ENCODE results near the gene DPPA4.

The DPPA4 gene, protein sequence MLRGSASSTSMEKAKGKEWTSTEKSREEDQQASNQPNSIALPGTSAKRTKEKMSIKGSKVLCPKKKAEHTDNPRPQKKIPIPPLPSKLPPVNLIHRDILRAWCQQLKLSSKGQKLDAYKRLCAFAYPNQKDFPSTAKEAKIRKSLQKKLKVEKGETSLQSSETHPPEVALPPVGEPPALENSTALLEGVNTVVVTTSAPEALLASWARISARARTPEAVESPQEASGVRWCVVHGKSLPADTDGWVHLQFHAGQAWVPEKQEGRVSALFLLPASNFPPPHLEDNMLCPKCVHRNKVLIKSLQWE

DNA sequence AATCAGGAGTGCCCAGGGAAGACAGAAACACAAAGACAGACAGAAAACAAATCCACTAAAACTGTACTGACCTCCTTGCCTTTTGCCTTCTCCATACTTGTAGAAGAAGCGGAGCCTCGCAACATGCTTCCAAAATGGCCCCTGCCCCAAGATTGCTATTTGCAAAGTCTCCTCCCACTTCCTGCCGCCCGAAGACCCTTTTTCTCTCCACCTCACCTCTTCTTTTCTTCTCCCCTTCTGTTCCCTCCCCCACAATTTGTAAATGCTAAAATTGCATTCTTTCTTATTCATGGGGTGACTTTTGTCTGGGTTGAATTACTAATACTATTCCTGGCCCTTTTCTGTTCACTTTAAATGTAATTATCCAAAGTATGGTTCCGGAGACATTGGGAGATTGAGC, at the start of gene DPPA4:
TSS of gene DPPA4 (minus strand) at position 154 of the 400 bp plus-strand sequence. CDS start at position 125, 29 bp downstream.
- no peaks in the 10 kb centered on the region for H3K4me1 ChIP-seq (ENCODE audit: insufficient read depth, low read length, severe bottlenecking)
- no peak for TF ChIP-seq EZH2 (IDR thresholded peaks at IDR 0.05; ENCODE audit: borderline replicate concordance, low read length)
- TF ChIP-seq, protein P1, sequence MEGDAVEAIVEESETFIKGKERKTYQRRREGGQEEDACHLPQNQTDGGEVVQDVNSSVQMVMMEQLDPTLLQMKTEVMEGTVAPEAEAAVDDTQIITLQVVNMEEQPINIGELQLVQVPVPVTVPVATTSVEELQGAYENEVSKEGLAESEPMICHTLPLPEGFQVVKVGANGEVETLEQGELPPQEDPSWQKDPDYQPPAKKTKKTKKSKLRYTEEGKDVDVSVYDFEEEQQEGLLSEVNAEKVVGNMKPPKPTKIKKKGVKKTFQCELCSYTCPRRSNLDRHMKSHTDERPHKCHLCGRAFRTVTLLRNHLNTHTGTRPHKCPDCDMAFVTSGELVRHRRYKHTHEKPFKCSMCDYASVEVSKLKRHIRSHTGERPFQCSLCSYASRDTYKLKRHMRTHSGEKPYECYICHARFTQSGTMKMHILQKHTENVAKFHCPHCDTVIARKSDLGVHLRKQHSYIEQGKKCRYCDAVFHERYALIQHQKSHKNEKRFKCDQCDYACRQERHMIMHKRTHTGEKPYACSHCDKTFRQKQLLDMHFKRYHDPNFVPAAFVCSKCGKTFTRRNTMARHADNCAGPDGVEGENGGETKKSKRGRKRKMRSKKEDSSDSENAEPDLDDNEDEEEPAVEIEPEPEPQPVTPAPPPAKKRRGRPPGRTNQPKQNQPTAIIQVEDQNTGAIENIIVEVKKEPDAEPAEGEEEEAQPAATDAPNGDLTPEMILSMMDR (IDR thresholded peaks at IDR 0.05; ENCODE audit: low read length), result no peak
- no peaks in the 10 kb centered on the region for H4K20me1 ChIP-seq (ENCODE audit: insufficient read depth, low read length)
- H3K4me2 ChIP-seq (ENCODE audit: low read length), result no peak within 1 kb of the TSS
- H3K9ac ChIP-seq (ENCODE audit: low read length), result no peak within 1 kb of the TSS
- no peak within 1 kb of the TSS for H3K27ac ChIP-seq (ENCODE audit: low read depth, low read length, poor library complexity, severe bottlenecking)
- no peaks in the 10 kb centered on the region for H3K79me2 ChIP-seq (ENCODE audit: insufficient read depth, low read length)
- no peaks in the 10 kb centered on the region for H3K36me3 ChIP-seq (ENCODE audit: insufficient read depth, low read length)
- H3K27me3 ChIP-seq (ENCODE audit: insufficient read depth, low read length), result no peaks in the 10 kb centered on the region
- no peaks in the 10 kb centered on the region for H3K9me2 ChIP-seq (ENCODE audit: low read depth, low read length)
- no peak within 1 kb of the TSS for H2AFZ ChIP-seq (ENCODE audit: low read length)
- no peaks in the 10 kb centered on the region for H3K9me3 ChIP-seq (ENCODE audit: low read length)
- no peaks in the 10 kb centered on the region for H3F3A ChIP-seq (ENCODE audit: insufficient read depth, low read length)
- no peak within 1 kb of the TSS for H3K4me3 ChIP-seq (ENCODE audit: low read depth, low read length, poor library complexity, severe bottlenecking)

DNA sequence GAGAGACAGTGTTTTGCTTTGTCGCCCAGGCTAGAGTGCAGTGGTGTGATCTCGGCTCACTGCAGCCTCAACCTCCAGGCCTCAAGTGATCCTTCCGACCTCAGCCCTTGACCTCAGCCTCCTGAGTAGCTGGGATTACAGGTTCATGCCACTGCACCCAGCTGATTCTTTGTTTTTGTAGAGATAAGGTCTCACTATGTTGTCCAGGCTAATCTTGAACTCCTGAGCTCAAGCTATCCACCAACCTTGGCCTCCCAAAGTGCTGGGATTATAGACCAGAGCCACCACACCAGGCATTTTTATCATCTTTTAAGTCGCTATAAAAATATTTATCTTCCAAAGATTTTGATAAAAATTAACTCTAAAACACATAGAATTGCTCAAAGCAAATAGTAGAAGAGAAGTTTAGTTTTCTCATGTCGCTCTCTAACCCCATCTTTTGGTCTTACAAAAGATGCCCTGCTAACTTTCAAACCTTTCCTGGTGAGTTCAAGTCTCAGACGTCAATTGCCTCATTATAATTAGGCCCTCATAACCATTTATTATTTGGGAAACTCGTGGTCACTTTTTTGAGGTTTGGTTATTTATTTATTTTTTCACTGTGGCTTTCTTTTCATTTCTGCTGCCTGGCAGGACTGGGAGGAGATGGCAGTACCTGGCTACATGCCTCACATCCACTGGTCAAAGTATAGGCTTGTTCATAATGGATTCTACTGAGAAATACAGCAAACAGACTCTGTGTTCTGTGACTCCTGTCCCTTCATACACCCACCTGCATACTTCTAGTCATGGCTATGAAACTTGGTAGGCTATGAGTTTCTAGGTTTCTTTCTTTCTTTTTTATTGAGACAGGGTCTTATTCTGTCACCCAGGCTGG, 48.3 kb upstream of the DPPA4 start:
- H4K20me1 ChIP-seq (ENCODE audit: insufficient read depth, low read length), result no peaks in the 10 kb centered on the region
- H3K9me3 ChIP-seq (ENCODE audit: low read length), result no peaks in the 10 kb centered on the region
- H3K4me1 ChIP-seq (ENCODE audit: insufficient read depth, low read length, severe bottlenecking), result no peaks in the 10 kb centered on the region
- H3K9me2 ChIP-seq (ENCODE audit: low read depth, low read length), result no peaks in the 10 kb centered on the region
- no peaks in the 10 kb centered on the region for H3K36me3 ChIP-seq (ENCODE audit: insufficient read depth, low read length)
- no peak overlapping the region for H3K9ac ChIP-seq (ENCODE audit: low read length)
- H3K4me3 ChIP-seq (ENCODE audit: low read depth, low read length, poor library complexity, severe bottlenecking), result no peak overlapping the region
- no peak overlapping the region for H3K27ac ChIP-seq (ENCODE audit: low read depth, low read length, poor library complexity, severe bottlenecking)
- TF ChIP-seq, protein P1 (IDR thresholded peaks at IDR 0.05; ENCODE audit: low read length), result no peak
- no peak for TF ChIP-seq EZH2 (IDR thresholded peaks at IDR 0.05; ENCODE audit: borderline replicate concordance, low read length)
- H3K4me2 ChIP-seq (ENCODE audit: low read length), result no peak overlapping the region
- no peaks in the 10 kb centered on the region for H3K27me3 ChIP-seq (ENCODE audit: insufficient read depth, low read length)
- no peaks in the 10 kb centered on the region for H3F3A ChIP-seq (ENCODE audit: insufficient read depth, low read length)
- H3K79me2 ChIP-seq (ENCODE audit: insufficient read depth, low read length), result no peaks in the 10 kb centered on the region
- no peak overlapping the region for H2AFZ ChIP-seq (ENCODE audit: low read length)

DNA sequence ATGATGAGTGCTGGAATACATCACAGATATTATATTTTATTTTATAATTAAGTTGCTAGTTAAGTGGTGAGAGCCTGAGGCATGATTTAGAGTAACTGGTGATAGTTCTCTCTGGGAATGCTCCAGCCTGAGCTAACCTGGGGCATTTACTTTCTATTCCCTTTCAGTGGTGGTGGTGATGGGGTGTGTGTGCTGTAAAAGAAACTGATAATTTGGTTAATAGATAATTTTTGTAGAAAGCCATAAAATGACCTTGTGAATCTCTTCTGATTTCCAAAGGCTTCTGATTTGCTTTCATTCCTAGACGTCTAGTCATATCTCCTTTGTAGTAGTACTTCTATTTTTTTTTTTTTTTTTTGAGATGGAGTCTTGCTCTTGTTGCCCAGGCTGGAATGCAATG, 46.8 kb upstream of the DPPA4 start:
- H3K4me1 ChIP-seq (ENCODE audit: insufficient read depth, low read length, severe bottlenecking), result no peaks in the 10 kb centered on the region
- H4K20me1 ChIP-seq (ENCODE audit: insufficient read depth, low read length), result no peaks in the 10 kb centered on the region
- H3K4me2 ChIP-seq (ENCODE audit: low read length), result no peak overlapping the region
- no peaks in the 10 kb centered on the region for H3K9me2 ChIP-seq (ENCODE audit: low read depth, low read length)
- TF ChIP-seq EZH2 (IDR thresholded peaks at IDR 0.05; ENCODE audit: borderline replicate concordance, low read length), result no peak
- TF ChIP-seq, protein P1 (IDR thresholded peaks at IDR 0.05; ENCODE audit: low read length), result no peak
- no peak overlapping the region for H3K9ac ChIP-seq (ENCODE audit: low read length)
- H3K27me3 ChIP-seq (ENCODE audit: insufficient read depth, low read length), result no peaks in the 10 kb centered on the region
- no peak overlapping the region for H3K4me3 ChIP-seq (ENCODE audit: low read depth, low read length, poor library complexity, severe bottlenecking)
- no peaks in the 10 kb centered on the region for H3K9me3 ChIP-seq (ENCODE audit: low read length)
- H2AFZ ChIP-seq (ENCODE audit: low read length), result no peak overlapping the region
- H3K27ac ChIP-seq (ENCODE audit: low read depth, low read length, poor library complexity, severe bottlenecking), result no peak overlapping the region
- H3K36me3 ChIP-seq (ENCODE audit: insufficient read depth, low read length), result no peaks in the 10 kb centered on the region
- no peaks in the 10 kb centered on the region for H3K79me2 ChIP-seq (ENCODE audit: insufficient read depth, low read length)
- H3F3A ChIP-seq (ENCODE audit: insufficient read depth, low read length), result no peaks in the 10 kb centered on the region

Data from OCI-LY1 (cell line).